Measurements from ENCODE around the gene ZP1.

ZP1 gene

DNA sequence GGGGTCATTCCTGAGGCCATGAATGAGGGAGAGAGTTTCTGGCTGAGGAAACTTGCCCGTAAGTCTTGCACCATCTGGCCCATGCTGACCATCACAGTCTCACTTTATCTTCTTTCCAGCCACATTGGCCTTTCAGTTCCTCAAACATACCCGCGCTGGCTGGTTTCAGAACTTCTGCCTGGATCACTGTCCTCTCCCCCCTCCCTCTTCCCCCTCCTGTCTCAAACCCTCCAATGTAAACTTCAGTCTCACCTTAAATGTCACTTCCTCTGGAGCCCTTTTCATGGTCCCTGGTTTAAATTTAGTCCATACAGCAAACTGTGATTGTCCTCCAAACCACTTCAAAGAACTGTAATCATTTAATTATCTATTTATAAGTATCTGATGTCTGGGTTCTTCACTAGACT, 42.9 kb downstream of the ZP1 start:
- DNase-seq (ENCODE audit: low spot score), result peak; percentile 77

DNA sequence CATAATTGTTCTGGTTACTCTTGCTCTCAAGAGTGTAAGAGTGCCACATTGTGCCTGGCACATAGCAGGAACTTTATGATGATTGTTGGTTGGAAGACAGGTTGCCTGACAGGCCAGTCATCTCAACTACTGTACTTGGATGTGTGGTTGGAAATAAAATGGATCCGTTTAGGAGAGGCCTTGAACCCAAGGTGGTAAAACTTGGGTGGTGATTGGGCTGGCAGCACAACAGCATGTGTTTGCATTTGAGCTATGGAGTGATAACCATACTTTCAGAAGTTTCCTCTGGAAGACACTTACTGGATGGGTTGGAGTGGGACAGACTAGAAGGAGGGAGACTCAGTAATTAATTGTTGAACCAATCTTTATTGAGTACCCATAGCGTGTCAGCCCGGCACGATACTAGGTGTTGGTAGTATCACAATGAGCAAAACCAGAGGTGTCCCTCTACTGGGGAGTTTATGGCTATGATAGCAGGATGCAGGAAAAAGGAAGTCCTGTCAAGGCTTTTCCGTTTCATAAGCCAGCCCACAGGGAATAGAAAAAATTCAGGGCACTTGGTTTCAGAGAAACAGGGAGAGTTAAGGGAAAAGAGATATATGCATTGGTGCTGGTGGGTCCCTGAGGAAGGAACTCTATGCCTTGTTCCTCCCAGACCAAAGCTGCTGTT, 43.5 kb downstream of the ZP1 start:
- no peak for DNase-seq (ENCODE audit: low spot score)

- DNase-seq (ENCODE audit: low spot score), result no peak
Measured at GRCh38 chr11:60912223-60912850, 45.0 kb downstream of the ZP1 start.

GRCh38 chr11:60912851-60913528, 45.6 kb downstream of the ZP1 start:
- DNase-seq (ENCODE audit: low spot score), result no peak

DNA sequence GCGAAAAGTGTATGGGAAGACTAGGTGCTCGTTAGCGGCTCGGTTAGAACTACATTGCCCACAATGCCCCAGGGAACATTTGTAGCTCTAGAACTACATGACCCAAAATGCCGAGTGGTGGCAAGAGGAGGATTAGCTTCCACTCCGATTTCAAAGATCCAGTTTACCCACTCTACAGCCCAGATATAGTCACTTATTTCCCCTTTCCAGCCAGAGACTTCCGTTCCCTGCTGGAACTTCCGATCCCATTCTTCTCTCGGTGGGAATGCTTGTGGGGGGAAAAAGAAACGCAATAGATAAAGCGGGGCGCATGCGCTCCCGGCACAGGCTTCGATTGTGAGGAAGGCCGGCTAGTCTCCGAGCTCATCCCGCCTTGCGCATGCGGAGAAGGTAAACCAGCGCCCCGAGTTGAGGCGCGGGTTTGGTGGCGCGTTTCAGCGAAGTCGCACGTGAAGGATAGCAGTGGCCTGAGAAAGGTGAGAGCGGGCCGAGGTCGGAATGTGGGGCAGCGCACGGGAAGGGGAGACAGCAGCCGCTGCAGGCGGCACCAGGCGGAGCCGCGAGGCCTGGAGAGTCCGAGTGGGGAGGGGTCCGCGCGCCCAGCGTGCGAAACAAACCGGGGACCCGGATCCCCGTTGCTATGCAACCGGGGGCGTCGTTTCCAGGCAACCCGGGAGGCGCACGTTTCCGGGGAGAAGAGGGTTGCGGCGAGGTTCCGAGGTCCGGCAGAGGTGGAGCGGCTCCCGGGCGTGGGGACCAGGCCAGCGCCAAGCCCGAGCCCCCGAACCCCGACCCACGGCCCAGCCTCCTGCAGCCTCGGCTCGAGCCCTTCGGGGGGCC, 46.7 kb downstream of the ZP1 start, which contains the start of gene TMEM109:
TMEM109 (plus strand) TSS at position 366 of the 840 bp plus-strand sequence. CDS start 5,536 bp downstream, outside the sequence.
- DNase-seq (ENCODE audit: low spot score), result peak; percentile 97

DNA sequence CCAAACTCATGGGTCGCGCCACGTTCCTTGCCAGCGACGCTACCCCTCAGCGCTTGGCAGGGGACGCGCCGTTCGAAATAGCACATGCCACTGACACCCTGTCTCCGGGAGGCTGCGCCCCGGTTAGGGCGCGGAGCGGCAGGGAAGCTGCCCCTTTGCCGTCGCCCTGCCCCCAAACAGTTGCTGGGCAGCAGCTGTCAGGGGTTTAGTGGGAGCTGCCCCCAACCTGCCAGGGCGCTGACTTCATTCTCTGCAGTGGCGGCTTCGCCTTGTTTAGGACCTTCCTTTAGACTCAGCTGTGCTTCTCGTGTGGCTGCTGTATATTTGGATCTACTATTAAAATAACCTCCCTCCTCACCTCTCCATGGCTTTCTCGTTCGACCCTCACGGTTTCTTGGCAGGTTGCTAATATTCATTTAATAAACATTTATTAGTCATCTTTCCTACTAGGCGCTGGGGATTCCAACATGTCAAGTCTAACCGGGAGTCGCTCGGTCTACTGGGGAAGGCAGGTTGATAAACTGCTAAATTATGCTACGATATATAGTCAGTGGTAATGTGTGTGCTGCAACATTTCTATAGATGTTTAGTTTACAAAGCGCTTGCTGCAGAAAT, 47.4 kb downstream of the ZP1 start:
- peak; percentile 31 for DNase-seq (ENCODE audit: low spot score)

GRCh38 chr11:60915248-60915914, 48.0 kb downstream of the ZP1 start:
- peak; percentile 49 for DNase-seq (ENCODE audit: low spot score)

- DNase-seq (ENCODE audit: low spot score), result no peak
Measured at GRCh38 chr11:60916669-60917206, 49.4 kb downstream of the ZP1 start.

DNA sequence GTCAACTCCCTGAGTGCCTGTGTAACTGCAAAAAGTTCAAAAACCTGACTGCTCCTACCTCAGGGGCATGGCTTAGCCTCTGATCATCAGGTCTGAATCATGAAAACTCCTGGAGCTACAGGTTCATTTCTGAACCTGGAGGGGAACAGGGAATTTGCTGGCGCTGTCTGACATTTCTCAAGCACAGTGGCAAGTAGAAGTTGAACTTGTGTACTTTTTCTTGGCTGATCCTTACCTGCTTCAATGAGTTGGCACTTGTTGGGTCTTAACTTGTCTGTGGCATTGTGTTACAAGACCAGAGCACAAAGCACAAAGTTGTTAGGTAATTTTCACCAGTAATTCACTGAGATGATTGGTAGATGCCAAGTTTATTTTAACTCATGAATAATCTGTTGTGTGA, 49.9 kb downstream of the ZP1 start:
- no peak for DNase-seq (ENCODE audit: low spot score)

DNA sequence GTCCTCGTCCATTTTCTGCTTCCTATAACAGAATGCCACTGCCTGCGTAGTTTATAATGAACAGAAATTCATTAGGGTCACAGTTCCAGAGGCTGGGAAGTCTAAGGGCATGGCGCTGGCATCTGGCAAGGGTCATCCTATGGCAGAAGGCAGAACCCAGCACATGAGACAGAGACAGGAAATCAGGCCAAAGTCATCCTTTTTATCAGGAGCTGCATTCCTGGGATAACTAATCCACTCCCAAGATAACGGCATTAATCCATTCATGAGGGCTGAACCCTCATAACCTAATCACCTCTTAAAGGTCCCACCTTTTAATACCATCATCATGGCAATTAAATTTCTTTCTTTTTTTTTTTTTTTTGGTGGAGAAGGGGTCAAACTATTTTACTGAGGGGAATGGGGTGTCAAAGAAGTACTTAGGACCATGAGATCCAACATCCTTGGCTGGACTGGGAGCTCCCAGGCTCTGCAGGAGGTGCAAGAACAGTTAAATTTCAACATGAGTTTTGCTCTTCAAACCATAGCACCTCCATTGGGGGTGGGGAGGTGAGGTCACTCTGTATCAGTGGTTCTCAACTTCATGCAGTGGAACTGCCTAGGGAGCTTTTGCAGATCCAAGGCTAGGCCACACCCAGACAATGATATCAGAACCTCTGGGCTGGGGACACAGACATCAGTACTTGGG, 51.1 kb downstream of the ZP1 start:
- no peak for DNase-seq (ENCODE audit: low spot score)

- no peak for DNase-seq (ENCODE audit: low spot score)
Measured at GRCh38 chr11:60918939-60919265, 51.6 kb downstream of the ZP1 start.

DNA sequence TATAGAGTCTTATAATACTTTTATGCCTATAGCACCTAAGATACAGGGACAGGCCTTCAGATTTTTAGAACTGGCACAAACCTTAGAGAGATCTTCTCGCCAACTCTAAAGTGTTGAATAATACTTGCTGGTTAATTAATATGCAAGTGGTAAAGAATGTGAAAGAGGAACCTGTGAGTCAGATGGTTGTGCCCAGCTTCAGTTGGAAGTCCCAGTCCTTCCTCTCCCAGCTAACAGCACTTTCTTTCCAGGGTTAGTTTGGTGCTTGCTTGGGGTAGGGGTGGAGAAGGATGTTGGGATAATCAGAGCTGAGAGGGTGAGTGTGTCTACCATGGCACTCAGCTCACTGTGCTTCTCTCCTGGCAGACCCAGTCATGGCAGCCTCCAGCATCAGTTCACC, 52.0 kb downstream of the ZP1 start:
- DNase-seq (ENCODE audit: low spot score), result no peak

DNA sequence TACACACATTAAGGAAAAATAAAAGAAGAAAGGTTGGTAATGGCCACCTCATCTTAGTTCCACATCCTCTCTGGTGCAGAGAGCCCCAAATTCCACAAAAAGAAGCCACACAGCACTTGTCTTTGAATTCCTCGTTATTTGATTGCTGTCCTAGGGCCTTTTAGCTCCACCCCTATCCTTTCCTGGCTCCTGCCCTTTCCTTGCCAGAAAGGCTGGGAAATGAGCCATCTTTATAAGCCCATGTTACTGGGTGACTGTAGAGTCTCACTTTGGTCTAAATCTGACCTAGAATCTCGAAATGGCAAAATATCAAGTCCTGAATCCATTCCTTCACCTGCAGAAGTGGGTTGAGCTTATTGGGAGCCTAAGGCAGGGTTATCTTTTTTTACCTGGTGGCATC, 52.6 kb downstream of the ZP1 start:
- DNase-seq (ENCODE audit: low spot score), result peak; percentile 39

DNA sequence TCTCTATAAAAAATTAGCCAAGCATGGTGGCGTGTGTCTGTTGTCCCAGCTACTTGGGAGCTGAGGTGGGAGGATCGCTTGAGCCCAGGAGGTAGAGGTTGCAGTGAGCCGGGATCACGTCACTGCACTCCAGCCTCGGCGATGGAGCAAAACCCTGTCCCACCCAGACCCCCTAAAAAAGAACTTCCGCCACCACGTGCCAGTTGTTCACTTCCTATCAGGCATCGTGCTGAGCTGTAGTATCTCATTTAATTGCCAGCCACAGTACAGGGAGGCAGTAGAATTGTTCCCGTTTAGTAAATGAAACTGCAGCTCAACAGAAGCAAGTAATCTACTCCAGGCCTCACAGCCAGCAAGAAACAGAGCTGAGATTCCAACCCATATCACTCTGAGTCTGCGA, 53.9 kb downstream of the ZP1 start:
- no peak for DNase-seq (ENCODE audit: low spot score)

DNA sequence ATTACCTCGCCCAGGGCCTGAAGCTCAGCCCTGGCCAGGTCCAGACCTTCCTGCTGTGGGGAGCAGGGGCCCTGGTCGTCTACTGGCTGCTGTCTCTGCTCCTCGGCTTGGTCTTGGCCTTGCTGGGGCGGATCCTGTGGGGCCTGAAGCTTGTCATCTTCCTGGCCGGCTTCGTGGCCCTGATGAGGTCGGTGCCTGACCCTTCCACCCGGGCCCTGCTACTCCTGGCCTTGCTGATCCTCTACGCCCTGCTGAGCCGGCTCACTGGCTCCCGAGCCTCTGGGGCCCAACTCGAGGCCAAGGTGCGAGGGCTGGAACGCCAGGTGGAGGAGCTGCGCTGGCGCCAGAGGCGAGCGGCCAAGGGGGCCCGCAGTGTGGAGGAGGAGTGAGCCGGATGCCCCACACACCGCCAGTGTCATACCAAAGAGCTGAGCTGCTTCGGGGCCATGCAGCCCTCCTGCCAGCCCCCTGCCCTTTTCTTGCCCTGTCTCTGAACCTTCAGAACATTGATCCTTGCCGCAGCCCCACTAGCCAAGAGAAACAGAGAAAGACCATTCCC, 54.5 kb downstream of the ZP1 start:
- DNase-seq (ENCODE audit: low spot score), result no peak

DNA sequence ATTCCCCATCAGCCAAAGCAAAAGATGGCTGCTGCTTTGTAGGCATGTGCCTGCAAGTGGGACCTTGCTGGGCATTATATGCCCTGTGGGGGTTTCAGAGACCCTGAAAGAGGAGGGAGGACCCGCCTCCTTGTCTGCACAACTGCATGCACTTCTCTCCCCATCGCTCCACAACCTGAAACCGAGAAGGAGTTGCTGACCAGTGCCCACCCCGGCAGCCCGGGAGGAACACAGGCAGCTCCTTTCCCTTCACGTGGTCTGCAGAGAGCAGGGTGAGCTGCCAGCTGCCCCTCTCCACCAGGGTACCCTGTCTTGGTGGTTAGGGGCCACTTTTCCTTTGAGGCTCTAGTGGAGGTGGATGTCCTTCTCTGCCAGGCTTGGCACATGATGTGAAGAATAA, 55.6 kb downstream of the ZP1 start:
- no peak for DNase-seq (ENCODE audit: low spot score)

DNA sequence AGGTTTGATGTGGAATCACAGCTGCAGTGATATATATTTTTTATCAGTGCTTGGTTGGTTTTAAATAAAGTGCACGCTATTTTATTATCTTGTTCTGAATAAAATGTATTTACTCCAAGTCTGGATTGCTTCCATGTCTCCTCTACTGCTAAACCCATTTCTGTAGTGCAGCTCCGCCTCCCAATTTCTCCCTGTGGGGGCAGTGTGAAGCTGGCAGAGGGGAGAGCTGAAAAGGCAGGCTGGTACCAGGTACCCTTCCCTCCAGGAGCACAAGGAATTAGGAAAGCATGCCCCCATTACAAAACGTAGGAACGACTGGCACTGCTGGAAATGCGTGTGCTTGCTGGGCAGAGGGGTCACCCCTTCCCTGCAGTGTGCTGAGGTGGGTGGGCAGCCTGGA, 56.0 kb downstream of the ZP1 start:
- no peak for DNase-seq (ENCODE audit: low spot score)

DNA sequence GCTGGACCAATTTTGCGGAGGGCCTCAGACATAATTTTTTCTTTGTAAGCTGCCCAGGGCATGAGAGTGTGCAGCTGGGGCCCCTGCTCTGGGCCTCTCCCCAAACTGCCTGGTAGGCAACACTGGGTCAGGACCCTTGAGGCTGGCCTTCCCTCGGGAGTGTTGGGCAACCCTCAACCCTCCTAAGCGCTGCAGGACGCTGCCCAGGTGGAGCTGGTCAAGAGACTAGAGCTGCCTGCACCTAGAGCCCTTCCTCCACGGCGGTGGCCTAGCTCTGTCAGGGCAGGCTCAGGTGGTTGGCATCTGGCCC, 56.4 kb downstream of the ZP1 start:
- DNase-seq (ENCODE audit: low spot score), result no peak

GRCh38 chr11:60924110-60924905, 57.0 kb downstream of the ZP1 start, which contains the start of gene TMEM132A:
Gene TMEM132A, plus strand, starts transcription at chr11:60924460. Its CDS starts 174 bp downstream, at chr11:60924634.
- DNase-seq (ENCODE audit: low spot score), result peak; percentile 46
